Amniotic stem cell (primary cell): Measurements from ENCODE around the gene SPDYE3.
"Not testable (repeated sequence)": the region's sequence is repeated elsewhere in the genome, so short reads cannot be mapped to it uniquely, and the experiment has no call there.

Experiments used
- DNase-seq: peaks from one replicate; lab custom pipeline; 2025; lab: John Stamatoyannopoulos, UW

The SPDYE3 gene, protein sequence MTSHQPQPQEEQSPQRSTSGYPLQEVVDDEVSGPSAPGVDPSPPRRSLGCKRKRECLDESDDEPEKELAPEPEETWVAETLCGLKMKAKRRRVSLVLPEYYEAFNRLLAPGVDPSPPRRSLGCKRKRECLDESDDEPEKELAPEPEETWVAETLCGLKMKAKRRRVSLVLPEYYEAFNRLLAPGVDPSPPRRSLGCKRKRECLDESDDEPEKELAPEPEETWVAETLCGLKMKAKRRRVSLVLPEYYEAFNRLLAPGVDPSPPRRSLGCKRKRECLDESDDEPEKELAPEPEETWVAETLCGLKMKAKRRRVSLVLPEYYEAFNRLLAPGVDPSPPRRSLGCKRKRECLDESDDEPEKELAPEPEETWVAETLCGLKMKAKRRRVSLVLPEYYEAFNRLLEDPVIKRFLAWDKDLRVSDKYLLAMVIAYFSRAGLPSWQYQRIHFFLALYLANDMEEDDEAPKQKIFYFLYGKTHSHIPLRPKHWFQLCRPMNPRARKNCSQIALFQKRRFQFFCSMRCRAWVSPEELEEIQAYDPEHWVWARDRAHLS

GRCh38 chr7:100307402-100307801 is at the start of gene SPDYE3:
SPDYE3 (plus strand) TSS chr7:100307702; CDS start chr7:100307886, 184 bp downstream.
- DNase-seq, result not testable (repeated sequence)

GRCh38 chr7:100259984-100260383 is 47.5 kb upstream of the SPDYE3 start:
- DNase-seq, result not testable (repeated sequence)

DNA sequence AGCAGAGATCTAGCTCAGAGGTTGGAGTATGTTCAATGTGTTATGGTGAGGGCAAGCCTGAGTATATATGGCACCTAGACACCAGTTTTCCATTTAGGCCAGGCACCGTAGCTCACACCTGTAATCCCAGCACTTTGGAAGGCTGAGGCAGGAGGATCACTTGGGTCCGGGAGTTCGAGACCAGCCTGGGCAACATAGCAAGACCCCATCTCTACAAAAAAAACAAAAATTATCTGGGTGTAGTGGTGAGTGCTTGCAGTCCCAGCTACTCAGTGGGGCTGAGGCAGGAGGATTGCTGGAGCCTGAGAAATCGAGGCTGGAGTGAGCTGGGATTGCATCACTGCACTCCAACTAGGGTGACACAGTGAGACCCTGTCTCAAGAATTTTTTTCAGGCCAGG is 44.6 kb upstream of the SPDYE3 start:
- not testable (repeated sequence) for DNase-seq

DNA sequence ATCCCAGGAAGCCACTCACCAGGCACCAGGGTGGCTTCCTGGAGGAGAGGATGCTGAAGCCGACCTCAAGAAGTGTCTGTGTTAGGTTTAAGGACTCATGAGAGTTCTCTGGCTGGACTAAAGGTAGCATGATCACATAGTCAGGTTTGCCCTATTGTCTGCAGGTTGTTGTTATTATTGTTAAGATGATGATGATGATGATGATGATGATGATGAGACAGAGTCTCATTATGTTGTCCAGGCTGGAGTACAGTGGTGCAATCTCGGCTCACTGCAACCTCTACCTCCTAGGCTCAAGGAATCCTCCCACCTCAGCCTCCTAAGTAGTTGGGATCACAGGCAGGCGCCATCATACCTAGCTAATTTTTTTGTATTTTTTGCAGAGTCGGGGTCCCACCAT is 43.3 kb upstream of the SPDYE3 start:
- not testable (repeated sequence) for DNase-seq

GRCh38 chr7:100264669-100265165 is 42.8 kb upstream of the SPDYE3 start:
- not testable (repeated sequence) for DNase-seq

DNA sequence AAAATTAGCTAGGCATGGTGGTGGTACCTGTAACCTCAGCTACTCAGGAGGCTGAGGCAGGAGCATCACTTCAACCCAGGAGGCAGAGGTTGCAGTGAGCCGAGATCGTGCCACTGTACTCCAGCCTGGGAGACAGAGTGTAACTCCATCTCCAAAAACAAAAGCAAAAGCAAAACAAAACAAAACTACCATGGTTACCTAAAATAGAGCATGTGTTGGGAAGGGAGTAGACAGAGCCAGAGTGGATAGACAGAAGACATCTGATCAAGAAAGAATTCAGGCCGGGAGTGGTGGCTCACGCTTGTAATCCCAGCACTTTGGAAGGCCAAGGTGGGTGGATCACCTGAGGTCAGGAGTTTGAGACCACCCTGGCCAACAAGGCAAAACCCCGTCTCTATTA is 41.7 kb upstream of the SPDYE3 start:
- DNase-seq, result not testable (repeated sequence)

DNA sequence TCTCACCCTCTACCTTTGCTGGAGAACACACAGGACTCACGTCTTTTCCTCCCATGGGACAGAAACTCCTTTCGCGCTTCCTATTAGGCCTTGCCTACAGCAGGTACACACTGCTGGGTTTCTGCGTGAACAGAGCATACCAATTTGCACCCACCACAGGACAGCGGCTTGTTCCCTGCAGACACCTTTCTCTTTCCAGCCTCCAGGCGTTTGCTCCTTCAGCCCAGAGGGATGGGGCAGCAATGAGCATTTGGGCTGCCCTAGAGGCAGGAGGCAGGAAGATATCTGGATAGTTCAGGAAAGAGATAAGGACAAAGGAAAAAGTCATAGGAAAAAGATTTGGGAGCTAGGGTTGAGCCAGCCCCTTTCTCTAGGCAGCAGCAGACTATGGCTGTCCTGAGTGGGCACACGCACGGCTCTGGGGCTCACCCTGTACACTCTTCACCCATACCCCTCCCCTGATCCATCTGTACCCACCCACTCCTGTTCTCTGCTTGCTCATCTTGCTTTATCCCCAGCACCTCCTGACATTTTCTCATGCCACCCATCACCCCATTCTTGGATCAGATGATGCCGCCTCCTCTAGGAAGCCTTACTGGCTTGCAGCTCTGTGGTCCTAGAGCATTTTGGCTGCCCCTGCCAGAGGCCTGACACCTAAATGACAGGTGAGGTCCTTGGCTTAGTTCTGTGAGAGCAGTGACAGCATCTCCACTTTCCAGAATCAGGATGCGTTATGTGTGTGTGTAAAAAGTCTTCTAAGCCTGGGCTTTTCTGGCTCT is 40.7 kb upstream of the SPDYE3 start:
- DNase-seq, result no peak

DNA sequence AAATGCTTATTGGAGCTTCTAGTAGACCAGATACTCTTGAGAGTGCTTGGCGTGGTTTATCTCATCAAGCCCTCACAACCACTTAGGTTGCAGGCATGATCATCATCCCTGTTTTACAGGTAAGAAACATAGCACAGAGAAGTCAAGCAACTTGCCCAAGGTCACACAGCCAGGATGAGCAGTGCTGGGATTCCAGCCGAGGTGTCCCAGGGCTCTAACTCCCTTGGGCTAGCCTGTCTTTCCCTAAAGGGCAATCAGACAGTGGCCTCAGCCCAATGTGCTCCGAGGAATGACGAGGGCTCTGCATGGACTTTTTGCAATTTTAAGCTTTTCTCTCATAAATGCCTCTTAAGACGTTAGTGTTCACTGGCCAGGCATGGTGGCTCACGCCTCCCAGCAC is 39.9 kb upstream of the SPDYE3 start:
- no peak for DNase-seq

DNA sequence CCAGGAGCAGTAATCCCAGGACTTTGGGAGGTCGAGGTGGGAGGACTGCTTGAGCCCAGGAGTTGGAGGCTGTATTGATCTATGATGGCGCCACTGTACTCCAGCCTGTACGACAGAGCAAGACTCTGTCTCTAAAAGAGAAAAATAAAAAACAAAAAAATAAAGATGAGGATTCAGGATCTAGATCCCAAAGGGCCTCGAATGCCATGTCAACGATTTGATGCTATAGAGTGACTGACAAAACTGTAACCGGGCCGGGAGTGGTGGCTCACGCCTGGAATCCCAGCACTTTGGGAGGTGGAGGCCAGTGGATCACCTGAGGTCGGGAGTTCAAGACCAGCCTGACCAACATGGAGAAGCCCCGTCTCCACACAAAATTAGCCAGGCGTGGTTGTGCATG is 38.6 kb upstream of the SPDYE3 start:
- not testable (repeated sequence) for DNase-seq

- DNase-seq, result not testable (repeated sequence)
Observed at GRCh38 chr7:100269306-100270045, 38.0 kb upstream of the SPDYE3 start.

- not testable (repeated sequence) for DNase-seq
Observed at GRCh38 chr7:100270046-100270918, 37.2 kb upstream of the SPDYE3 start.

DNA sequence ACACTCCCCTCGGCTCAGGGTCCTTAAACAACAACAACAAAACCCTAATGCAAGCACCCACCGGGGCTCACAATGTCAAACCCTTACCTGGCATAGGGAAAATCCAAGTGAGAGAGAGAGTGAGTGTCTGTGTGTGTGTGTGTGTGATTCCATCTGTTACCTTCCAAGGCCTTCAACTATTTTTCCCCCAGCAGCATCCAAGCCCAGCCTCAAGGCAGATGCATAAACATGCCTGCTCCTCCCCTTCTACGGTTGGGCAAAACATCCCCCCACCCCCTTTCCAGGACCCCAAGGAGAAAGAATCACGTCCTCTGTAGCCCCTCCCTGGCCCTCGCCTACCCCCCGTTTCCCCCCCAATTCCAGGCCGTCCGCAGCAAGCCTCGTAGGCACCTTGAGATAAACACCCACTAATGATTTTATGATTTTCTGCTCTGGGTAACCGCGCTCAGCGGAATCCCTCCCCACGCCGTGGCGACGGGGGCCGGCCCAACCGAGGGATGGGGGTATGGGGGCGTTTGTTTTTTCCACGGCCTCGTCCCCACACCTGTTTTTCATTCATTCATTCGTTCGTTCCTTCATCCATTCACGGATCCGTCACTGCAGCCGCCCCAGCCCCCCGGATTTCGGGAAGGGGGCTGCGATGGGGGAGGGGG is 36.4 kb upstream of the SPDYE3 start:
- DNase-seq, result not testable (repeated sequence)

GRCh38 chr7:100271716-100272537 is 35.6 kb upstream of the SPDYE3 start:
- DNase-seq, result peak; percentile 47

DNA sequence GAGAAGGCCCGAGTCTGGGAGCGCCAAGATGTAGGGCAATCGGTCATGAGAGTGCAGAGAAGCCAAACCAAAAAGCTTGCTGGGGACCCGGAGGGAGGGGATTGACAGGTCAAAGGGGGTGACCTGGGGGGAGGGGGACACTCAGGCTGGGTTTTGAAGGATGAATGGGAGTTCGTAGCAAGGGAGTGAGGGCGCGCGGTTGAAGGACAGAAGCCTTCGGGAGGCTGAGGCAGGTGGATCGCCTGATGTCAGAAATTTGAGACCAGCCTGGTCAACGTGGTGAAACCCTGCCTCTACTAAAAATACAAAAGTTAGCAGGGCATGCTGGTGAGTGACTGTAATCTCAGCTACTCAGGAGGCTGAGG is 35.0 kb upstream of the SPDYE3 start:
- not testable (repeated sequence) for DNase-seq

- DNase-seq, result no peak
Observed at GRCh38 chr7:100275120-100275519, 32.4 kb upstream of the SPDYE3 start.

DNA sequence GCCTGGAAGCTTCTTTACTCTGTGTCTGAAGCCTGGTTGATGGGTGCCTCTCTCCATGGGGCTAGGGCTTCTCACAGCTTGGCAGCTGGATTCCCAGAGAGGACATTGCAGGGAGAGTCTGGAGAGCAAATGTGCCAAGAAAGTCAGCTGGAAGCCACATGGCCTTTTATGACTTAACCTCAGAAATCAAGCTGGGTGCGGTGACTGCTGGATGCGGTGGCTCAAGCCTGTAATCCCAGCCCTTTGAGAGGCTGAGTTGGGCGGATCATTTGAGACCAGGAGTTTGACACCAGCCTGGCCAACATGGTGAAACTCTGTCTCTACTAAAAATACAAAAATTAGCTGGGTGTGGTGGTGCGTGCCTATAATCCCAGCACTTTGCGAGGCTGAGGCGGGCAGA is 31.4 kb upstream of the SPDYE3 start:
- not testable (repeated sequence) for DNase-seq

DNA sequence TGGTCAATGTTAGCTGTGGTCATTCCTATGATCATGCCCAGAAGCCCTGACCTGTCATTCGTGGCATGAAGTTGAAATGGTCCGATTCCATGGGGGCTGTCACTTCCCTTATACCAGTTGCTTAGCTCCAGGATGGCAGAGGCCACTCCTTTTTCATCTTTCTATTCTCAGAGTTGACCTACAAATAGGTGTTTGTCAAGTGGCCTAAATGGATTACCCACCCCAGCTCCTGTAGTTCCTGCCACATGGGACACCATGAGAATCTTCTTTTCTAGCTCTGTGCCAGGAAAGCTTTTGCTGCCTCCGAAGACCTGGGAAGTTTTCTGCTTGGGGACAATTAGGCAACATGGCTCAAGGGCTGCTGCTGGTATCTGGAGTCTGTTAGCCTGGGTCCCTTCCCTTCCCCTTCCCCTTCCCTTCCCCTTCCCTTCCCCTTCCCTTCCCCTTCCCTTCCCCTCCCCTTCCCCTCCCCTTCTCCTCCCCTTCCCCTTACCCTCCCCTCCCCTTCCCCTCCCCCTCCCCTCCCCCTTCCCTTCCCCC is 25.4 kb upstream of the SPDYE3 start:
- DNase-seq, result not testable (repeated sequence)

DNA sequence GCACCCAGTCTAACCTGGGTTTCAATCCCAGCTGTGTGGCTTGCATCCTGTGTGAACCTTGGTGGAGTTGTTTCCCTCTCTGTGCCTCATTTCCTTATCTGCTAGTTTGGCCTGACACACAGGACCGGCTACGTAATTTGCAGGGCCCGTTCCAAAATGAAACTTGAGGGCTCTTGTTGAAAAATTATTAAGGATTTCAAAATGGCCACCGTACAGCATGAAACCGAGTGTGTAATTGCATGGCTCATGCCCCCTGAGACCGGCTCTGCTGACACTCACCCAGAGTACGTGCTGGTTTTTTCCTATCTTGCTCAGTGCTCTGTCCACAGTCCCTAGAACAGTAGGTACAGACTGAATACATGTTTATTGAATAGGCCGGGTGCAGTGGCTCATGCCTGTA is 24.4 kb upstream of the SPDYE3 start:
- not testable (repeated sequence) for DNase-seq
